Mammary epithelial cell (primary cell): Measurements from ENCODE around the gene PLA2G6.

ENCODE experiments used
- EZH2 ChIP-seq: IDR thresholded peaks from 2 replicates; pipeline ENCODE4 v1.6.1; 2012; ENCODE audit warnings: low read length, inconsistent platforms, borderline replicate concordance
- TF ChIP-seq, protein P1 (sequence below), 2 donors: IDR thresholded peaks in 1 of 2; conservative IDR thresholded peaks in 1 of 2; 2 replicates each; pipeline ENCODE4 v1.5.1; 2011 to 2012; ENCODE audit warnings: inconsistent platforms in 2 of 2, low read length in 2 of 2, mild to moderate bottlenecking in 2 of 2, control low read depth in 1 of 2, low read depth in 1 of 2; ENCODE audit not compliant: insufficient read depth in 1 of 2; ENCODE audit errors: extremely low read depth in 1 of 2

DNA sequence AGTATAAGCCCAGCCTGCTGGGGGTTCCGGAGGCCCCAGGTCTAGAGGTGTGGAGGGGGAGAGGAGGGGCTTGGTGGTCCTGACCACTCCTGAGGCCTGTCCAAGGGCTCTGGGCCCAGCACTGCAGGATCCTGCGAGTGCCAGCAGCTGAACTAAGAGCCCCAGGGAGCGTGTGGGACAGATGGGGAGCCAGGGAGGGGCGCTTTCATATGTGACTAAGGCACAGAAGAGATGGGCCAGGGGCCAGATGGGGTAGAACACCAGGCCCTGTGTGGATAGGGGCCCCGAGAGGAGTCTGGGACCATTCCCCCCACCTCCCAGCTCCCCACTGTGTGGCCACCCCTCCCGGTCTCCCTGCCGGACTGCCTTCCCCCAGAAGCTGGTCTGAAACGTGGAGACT lies 38.5 kb upstream of the PLA2G6 start:
- TF ChIP-seq, protein P1, sequence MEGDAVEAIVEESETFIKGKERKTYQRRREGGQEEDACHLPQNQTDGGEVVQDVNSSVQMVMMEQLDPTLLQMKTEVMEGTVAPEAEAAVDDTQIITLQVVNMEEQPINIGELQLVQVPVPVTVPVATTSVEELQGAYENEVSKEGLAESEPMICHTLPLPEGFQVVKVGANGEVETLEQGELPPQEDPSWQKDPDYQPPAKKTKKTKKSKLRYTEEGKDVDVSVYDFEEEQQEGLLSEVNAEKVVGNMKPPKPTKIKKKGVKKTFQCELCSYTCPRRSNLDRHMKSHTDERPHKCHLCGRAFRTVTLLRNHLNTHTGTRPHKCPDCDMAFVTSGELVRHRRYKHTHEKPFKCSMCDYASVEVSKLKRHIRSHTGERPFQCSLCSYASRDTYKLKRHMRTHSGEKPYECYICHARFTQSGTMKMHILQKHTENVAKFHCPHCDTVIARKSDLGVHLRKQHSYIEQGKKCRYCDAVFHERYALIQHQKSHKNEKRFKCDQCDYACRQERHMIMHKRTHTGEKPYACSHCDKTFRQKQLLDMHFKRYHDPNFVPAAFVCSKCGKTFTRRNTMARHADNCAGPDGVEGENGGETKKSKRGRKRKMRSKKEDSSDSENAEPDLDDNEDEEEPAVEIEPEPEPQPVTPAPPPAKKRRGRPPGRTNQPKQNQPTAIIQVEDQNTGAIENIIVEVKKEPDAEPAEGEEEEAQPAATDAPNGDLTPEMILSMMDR (conservative IDR thresholded peaks at IDR 0.05 in 1 of 2, IDR thresholded peaks at IDR 0.05 in 1 of 2; ENCODE audit: extremely low read depth in 1 of 2, insufficient read depth in 1 of 2, low read depth in 1 of 2, low read length in 2 of 2), result no peak
- no peak for TF ChIP-seq EZH2
